ENCODE measurements around the gene CACNA1E.

GRCh38 chr1:181482521-181483284 is 614 bp upstream of the CACNA1E start:
- peak; percentile 16; the same call in 1 of the 2 replicates for TF ChIP-seq CTCF (conservative IDR thresholded peaks at IDR 0.05)
- TF ChIP-seq ZFX (IDR thresholded peaks at IDR 0.05) = no peak
